ENCODE results near the gene MPC1L.
A peak's percentile ranks its signal among the peaks of the same experiment; 100 is the strongest.
"Not testable (repeated sequence)": the region's sequence is repeated elsewhere in the genome, so short reads cannot be mapped to it uniquely, and the experiment has no call there.

Gene MPC1L

DNA sequence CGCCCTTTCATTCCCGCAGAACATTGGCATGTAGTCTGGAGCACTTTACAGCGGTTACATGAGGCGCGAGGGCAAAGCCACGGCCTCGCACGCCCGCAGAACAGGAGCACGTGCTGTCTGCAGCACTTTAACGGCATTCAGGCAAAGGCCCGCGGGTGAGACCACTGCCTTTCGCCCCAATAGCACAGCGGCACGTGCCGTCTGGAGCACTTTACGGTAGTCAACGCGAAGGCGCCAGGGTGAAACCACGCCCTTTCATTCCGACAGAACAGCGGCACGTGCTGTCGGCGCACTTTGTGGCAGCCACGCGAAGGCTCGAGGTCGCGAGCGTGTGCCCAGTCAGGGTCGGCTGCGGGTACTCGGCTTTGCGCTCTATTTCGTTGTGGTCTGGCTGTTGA lies at the start of gene MPC1L:
Gene MPC1L, plus strand, starts transcription at position 290 of the 398 bp plus-strand sequence. CDS start 138 bp downstream, outside the sequence.
- DNase-seq (ENCODE audit: low read depth), result no peak

DNA sequence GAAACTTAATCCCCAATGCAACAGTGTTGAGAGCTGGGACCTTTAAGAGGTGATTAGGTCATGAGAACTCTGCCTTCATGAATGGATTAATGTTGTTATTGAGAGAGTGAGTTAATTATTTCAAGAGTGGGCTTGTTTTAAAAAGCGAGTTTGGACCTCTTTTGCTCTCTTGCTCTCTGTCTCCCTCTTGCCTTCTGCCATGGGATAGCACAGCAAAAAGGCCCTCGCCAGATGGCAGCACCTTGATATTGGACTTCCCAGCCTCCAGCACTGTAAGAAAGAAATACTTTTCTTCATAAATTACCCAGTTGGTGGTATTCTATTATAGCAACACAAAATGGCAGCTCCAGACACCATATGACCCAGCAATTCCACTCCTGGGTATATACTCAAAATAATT lies 49.5 kb upstream of the MPC1L start:
- DNase-seq (ENCODE audit: low read depth), result peak; percentile 45

DNA sequence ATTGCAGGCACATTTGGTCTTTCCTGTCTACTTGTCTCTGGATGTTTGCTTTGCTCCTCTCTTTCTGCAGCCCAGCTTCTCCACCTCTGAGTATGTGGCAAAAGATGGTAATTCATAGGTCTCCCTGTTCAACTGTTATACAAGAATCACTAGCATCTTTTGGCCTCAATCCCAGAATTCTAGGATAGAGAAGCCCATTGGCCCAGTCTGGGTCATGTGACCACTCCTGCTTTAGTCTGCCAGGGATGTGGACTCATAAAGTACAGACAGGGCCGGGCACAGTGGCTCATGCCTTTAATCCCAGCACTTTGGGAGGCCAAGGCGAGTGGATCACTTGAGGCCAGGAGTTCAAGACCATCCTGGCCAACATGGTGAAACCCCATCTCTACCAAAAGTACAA lies 47.8 kb upstream of the MPC1L start:
- DNase-seq (ENCODE audit: low read depth), result peak; percentile 51

DNA sequence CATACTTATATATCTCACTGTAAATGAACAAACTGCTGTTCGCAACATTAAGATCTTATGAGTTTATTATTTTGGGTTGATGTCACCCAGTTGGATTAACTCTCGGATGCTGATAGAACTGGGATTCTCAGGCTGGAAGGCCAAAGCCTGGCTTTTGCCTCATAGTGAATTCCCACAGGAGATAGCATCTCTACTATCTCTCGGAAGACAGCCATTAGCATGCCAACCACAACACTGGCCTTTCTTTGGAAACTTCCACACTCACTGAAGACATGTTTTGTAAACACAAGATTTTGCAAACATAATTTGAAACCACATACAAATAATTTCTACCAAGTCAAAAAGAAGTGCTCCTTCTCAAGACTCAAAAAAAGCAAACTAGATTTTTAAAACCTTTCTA lies 46.9 kb upstream of the MPC1L start:
- no peak for DNase-seq (ENCODE audit: low read depth)

DNA sequence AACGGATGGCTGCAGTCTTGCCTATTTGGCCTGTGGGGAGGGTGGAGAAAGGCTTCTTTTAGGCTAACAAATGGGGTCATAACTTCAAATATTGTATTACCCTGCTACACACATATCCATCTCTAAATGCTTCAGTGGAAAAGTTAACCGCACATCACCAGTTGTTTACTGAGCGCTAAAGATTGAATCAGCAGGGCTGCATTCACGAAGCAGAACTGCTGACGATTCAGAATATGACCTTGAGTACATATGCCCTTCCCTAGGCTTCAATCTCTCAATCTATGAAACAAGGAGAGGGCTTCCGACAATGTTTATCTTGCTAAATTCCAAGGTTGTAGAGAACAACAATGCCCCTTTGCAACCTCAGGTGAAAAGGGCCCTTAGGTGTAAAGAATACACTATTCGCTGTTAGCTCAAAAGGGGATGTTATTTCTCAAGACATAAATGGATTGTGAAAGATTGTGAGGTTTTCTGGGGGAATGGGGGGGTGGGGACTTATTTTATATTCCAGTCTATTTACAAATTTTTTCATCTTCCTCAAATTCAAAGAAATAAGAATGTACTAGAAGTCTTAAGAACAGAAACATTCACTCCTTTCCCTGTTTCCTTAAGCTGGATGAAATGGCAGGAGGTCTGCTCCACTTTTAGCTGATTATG lies 45.1 kb upstream of the MPC1L start:
- no peak for DNase-seq (ENCODE audit: low read depth)

DNA sequence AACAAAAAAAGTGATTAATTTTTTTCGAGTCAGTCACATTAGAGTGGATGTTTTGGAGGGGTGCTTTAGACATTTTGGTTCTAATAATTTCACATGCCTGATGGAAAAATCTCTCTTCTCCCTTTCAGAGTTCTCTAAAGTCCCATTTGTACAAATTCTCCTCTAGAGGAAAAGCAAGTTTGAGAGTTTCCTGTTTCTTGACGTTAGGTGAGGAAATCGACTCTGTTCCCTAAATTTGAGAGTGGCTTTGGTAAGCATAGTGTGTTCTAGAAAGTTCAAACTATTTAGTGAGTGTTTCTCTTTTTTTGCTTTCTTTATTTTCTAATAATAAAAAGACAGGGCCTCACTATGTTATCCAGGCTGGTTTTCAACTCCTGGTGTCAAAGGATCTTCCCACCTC lies 44.1 kb upstream of the MPC1L start:
- no peak for DNase-seq (ENCODE audit: low read depth)

DNA sequence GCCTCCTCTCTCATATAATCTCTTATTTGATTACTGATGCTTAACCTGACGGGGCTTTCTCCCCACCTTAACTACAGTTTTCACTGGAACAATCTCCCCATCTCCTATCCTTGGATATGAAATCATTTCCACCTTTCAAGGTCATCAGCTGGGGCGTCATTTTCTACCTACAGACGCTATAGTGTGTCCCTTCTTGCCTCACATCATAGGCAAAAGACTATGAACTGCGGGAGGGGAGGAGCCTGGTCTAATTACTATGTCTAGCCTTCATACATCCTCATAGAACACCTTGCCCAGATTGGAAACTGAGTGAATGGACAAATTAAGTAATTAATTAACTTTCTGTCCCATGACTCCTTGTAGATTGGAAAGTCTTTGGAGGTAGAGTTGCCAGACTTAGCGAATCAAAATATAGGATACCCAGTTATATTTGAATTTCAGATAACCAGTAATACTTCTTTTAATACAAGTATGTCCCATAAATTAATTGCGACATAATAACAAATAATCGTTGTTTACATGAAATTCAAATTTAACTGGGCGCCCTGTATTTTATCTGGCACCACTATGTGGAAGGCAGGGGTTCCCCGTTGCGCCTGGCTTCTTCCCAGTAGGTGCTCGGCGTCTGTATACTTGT lies 43.2 kb upstream of the MPC1L start:
- DNase-seq (ENCODE audit: low read depth), result no peak

DNA sequence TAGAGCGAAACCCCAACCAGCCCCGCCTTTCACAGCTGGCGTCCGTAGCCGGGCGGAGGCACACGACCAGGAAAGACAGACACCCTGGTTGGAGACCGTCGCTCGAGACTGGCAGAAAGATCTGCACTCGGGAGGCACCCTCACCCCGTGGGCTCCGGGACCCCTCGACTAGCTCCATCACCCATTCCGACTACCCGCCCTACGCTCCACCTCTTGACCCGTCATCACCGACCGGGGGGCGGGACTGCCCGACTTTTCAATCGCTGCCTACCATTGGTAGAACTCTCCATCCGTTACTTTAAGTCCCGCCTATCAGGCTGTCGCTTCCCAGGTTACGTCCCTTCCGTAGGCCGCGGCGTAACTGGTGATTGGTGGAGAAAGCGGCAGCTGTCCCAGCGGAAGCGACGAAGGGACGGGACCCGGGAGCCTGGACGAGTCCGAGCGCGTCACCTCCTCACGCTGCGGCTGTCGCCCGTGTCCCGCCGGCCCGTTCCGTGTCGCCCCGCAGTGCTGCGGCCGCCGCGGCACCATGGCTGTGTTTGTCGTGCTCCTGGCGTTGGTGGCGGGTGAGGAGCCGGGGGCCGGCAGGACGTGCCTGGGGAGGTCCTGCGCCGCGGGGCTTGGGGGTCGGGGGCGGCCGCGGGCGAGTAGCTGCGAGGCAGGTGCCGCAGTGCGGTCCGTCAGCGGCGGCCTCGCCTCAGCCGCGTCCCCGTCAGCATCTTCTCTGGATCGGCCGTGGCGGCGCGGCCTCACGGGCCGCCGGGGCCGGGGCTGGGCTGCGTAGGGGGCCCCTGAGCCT lies 42.5 kb upstream of the MPC1L start, which contains the start of gene ATP6AP2:
Gene ATP6AP2, plus strand, starts transcription at position 434 of the 799 bp plus-strand sequence. Its CDS starts 96 bp downstream, at position 530.
- DNase-seq (ENCODE audit: low read depth), result peak; percentile 94

DNA sequence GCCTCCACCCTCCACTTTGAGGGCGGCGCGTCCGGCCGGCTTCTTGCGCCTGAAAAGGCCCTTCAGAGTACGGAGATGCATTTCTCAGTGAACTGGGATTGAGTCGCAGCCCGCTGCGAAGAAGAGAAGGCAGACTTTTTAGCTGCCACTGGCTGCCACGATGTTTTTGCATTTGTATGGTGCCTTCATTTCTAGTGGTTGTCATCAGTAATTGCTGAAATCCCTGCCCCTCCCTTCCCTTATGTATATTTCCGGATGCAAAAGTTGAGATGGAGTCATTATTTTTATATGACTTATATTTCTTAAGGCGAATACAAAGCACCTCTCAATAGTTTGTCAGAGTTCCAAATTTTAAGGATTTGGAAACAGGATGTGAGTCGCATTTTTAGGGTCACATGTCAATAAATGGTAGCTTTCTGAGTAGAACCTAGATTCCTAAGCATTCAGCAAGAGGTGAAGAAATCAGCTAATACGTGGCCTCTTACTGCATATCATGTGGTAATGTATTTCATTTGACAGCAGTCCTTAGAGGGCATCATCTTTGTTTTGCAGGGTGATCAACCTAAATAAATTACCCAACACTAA lies 41.8 kb upstream of the MPC1L start:
- peak; percentile 48 for DNase-seq (ENCODE audit: low read depth)

DNA sequence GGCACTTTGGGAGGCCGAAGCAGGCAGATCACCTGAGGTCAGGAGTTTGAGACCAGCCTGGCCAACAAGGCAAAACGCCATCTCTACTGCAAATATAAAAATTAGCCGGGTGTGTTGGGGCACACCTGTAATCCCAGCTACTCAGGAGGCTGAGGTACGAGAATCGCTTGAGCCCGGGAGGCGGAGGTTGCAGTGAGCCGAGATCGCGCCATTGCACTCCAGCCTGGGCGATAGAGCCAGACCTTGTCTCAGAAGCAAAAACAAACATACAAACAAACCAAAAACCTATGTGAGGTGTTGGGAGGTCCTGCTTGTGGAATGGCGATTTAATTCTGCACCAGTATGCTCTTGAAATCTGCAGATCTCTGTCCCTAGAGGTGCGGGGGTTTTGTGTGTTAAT lies 41.0 kb upstream of the MPC1L start:
- not testable (repeated sequence) for DNase-seq (ENCODE audit: low read depth)

DNA sequence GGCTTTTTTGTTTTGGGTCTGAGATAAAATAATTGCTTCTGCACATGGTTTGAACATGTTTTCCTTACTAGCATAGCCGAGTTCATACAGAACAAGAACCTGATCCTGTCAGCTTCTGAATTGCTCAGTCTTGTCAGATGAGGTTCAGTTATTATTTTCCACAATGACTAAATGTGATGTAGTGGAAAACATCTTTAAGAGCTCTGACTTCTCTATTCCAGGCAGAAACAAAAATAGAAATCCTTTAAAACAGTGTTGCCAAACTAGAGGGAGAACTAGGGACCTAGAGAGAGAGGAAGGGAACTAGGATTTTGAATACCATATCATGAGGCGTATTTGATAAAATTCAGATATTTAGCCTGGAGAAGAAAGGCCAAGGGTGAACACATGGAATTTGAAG lies 40.4 kb upstream of the MPC1L start:
- DNase-seq (ENCODE audit: low read depth), result no peak

DNA sequence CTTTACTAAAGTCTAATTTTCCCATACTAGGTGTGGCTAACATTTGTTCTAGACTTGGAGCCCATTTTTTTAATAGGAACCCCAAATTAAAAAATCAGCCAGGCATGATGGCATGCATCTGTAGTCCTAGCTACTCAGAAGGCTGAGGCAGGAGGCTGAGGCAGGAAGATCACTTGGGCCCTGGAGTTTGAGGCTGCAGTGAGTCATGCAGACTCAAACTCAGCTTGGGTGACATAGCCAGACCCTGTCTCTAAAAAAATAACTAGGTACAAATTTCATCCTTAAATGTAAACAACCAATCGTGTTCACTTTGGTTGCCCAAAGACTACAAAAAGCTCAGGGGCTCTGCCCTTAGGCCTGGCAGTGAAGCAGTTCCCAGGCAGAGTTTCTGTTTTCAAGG lies 35.6 kb upstream of the MPC1L start:
- not testable (repeated sequence) for DNase-seq (ENCODE audit: low read depth)

DNA sequence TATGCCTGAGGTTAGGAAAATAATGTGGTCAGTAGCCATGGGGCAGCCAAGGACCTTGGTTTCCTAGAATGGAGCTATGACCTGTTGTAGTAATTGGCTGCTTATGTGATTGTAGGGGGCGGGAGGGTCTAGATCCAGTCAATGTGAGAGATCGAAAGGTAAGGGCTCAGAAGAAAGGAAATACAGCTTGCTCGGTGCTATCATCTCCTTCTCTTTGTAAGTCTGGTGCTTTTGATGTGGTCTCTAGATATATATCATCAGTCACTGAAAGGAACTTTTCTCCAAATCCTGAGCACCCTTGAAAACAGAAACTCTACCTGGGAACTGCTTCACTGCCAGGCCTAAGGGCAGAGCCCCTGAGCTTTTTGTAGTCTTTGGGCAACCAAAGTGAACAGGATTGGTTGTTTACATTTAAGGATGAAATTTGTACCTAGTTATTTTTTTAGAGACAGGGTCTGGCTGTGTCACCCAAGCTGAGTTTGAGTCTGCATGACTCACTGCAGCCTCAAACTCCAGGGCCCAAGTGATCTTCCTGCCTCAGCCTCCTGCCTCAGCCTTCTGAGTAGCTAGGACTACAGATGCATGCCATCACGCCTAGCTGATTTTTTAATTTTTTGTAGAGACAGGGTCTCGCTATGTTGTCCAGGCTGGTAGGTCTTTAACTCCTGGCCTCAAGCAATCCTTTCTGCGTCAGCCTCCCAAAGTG lies 33.5 kb upstream of the MPC1L start:
- not testable (repeated sequence) for DNase-seq (ENCODE audit: low read depth)

DNA sequence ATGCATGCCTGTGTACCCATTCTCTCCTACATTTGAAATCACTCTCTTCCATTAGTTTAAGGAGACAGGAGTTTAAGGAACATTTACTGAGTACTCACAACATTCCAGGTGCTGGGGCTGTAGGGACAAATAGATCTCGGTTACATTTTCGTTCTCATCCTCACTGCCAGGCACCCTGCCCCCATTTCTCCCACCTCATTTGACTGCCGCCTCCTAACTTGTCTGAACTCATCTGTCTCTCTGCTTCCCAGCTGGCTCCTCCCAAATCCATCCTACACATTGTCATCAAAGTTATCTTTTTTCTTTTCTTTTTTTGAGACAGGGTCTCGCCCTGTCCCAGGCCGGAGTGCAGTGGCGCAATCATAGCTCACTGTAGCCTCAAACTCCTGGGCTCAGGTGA lies 19.8 kb upstream of the MPC1L start:
- DNase-seq (ENCODE audit: low read depth), result no peak

DNA sequence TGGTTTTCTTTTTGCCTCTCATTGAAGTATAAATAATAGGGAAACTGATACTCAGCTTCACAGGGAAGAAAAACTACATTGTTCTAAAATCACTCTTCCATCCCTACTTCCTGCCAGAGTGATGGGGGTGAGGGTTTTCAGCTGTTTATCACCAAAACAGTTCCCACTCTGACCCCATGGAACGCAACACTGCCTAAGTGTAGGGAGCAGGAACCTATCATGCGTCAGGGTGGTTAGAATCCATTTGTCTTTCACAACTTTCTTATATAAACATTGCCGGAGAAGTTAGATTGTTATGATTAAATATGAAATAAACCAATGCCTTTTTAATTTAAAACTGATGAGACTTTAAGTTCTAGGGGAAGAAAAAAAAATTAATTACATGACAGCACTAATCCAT lies 15.8 kb upstream of the MPC1L start:
- DNase-seq (ENCODE audit: low read depth), result no peak

DNA sequence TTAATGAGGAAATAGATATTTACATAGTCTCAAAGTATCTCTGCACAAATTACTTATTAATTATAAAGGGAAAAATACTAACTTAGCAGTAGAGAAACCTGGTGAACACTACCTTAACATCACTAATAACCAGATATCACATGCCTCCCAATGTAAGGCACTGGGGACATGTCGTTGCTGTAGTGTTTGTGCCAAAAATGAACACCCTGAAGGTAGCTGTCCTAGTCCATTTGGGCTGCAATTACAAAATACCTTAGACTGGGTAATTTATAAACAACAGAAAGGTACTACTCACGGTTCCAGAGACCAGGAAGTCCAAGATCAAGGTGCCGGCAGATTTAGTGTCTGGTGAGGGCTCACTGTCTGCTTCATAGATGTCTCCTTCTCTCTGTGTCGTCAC lies 10.7 kb upstream of the MPC1L start:
- DNase-seq (ENCODE audit: low read depth), result no peak

DNA sequence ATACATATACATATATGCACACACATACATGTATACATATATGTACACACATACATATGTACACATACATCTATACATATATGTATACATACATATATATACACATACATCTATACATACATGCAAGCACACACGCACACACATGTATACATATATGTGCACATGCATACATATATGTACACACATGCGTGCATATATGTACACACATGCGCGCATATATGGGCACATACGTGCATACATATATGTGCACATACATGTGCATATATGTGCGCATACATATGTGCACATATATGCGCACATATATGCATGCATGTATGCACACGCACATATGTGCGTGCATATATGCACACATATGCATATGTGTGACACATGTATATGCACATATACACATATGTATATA lies 7.3 kb upstream of the MPC1L start:
- DNase-seq (ENCODE audit: low read depth), result no peak

DNA sequence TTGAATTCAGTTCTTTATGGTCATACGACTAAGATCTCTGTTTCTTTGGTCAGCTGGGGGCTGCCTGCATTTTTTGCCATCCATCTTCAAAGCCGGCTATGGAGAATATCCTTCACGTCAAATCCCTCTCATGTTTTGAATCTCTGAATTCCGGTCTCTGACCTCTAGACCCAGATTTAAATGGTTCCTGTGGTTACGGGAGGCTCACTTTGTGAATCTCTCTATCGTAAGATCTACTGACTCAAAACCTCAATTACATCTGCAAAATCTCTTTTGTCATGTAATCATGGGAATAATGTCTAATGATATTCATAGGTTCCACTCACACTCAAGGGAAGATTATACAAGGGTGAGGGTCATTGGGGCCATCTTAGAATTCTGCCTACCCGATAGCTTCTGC lies 5.7 kb upstream of the MPC1L start:
- DNase-seq (ENCODE audit: low read depth), result no peak

DNA sequence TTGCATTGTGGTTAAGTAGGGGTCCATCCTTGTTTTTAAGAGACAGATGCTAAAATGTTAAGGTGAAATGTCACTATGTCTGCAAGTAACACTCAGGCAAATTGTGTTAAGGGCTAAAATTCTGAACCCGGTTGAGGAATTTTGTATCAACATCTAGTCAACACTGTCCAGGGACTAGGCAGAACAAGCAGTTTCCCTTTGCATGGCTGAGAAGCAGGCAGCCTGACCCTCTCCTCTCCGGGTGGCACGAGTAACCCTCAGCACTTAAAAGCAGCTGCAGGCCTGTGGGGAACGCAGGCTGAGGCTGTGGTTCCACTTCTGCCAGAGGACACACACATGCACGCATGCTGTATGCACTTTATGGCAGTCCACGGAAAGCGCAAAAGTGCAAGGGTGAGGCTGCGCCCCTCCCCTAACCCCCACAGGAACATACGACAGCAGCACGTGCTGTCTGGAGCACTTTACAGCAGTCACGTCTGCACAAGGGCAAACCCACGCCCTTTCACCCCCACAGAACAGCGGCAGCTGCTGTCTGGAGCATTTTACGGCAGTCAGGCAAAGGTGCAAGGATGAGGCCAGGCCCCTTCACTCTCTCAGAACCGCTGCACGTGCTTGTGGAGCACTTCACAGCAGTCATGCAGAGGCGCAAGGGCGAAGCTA lies 619 bp upstream of the MPC1L start:
- DNase-seq (ENCODE audit: low read depth), result no peak

DNA sequence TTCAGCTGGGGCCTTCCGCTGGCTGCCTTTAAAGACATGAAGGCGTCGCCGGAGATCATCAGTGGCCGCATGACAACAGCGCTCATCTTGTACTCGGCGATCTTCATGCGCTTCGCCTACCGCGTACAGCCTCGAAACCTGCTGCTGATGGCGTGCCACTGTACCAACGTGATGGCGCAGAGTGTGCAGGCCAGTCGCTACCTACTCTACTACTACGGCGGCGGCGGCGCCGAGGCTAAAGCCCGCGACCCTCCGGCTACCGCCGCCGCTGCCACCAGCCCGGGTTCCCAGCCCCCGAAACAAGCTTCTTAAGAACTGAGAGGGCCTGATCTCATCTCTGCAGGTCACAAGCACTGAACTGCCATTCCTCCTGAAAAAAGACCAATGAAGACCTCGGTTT lies 437 bp downstream of the MPC1L start:
- DNase-seq (ENCODE audit: low read depth), result no peak

DNA sequence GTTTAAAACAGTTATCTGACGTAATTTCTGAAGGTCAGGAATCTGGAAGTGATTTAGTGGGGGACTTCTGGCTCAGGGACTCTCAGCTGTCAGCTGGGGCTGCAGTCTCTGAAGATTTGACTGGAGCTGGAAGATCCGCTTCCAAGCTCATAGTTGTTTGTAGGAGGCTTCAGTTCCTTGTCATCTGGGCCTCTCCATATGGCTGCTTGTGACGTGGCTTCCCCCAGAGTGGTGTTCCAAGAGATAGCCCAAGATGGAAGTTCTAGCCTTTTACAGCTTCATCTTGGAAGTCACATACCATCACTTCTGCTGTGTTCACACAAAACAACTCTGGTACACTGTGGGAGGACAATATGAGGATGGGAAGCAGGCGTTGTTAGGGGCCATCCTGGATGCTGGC lies 2.1 kb downstream of the MPC1L start:
- DNase-seq (ENCODE audit: low read depth), result no peak

DNA sequence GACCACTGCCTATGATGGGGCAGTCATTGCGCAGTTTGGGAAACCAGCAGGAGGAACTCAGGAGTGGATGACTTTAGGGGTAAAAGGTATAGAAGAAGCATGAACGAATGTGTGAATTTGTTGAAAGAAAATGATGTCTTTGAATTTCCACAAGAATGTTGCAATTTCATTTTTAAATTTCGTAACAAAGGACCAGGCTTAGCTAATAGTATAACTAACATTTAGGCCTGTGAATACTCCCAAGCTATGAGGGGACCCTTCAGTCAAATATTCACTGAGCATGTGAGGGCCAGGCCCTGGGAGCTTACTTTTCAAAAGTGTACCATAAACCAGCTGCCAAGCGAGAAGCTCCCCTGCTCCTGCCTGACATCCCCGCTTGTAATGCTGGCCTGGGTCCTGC lies 5.3 kb downstream of the MPC1L start:
- no peak for DNase-seq (ENCODE audit: low read depth)

Data from ELR (cell line).